Hypothalamus (tissue), 51 donors: Measurements from ENCODE around the gene GZMA.
"Not testable (repeated sequence)": the region's sequence is repeated elsewhere in the genome, so short reads cannot be mapped to it uniquely, and the experiment has no call there.

ENCODE experiments used
- DNase-seq, 51 donors: peaks; one replicate each; lab custom pipeline; 2025; lab: John Stamatoyannopoulos, UW

The GZMA gene

GRCh38 chr5:55102348-55102747 is at the start of gene GZMA:
Gene GZMA (plus strand): TSS chr5:55102646. CDS start chr5:55102683, 37 bp downstream.
- no peak for DNase-seq

GRCh38 chr5:55055183-55055582 is 47.3 kb upstream of the GZMA start:
- no peak for DNase-seq

GRCh38 chr5:55062039-55062779 is 40.2 kb upstream of the GZMA start:
- no peak for DNase-seq

GRCh38 chr5:55063220-55063863 is 39.1 kb upstream of the GZMA start:
- DNase-seq = no peak

- DNase-seq = no peak
Measured at GRCh38 chr5:55063899-55064298, 38.5 kb upstream of the GZMA start.

GRCh38 chr5:55064523-55064922 is 37.9 kb upstream of the GZMA start:
- DNase-seq = no peak

- DNase-seq = no peak
Measured at GRCh38 chr5:55066277-55066676, 36.2 kb upstream of the GZMA start.

GRCh38 chr5:55070968-55071367 is 31.5 kb upstream of the GZMA start:
- DNase-seq = no peak

- DNase-seq = no peak
Measured at GRCh38 chr5:55071413-55071812, 31.0 kb upstream of the GZMA start.

- no peak for DNase-seq
Measured at GRCh38 chr5:55072666-55073065, 29.8 kb upstream of the GZMA start.

- DNase-seq = no peak
Measured at GRCh38 chr5:55073211-55073610, 29.2 kb upstream of the GZMA start.

GRCh38 chr5:55081541-55081940 is 20.9 kb upstream of the GZMA start:
- no peak for DNase-seq

GRCh38 chr5:55089301-55089700 is 13.1 kb upstream of the GZMA start:
- not testable (repeated sequence) for DNase-seq

- DNase-seq = not testable (repeated sequence)
Measured at GRCh38 chr5:55091011-55091410, 11.4 kb upstream of the GZMA start.

GRCh38 chr5:55096182-55096581 is 6.3 kb upstream of the GZMA start:
- DNase-seq = no peak

GRCh38 chr5:55096861-55097260 is 5.6 kb upstream of the GZMA start:
- no peak for DNase-seq

GRCh38 chr5:55101148-55101547 is 1.3 kb upstream of the GZMA start:
- DNase-seq = not testable (repeated sequence)

GRCh38 chr5:55101556-55102276 is 730 bp upstream of the GZMA start:
- DNase-seq = no peak

- DNase-seq = no peak
Measured at GRCh38 chr5:55104036-55104772, 1.8 kb downstream of the GZMA start.

- DNase-seq = no peak
Measured at GRCh38 chr5:55104946-55105701, 2.7 kb downstream of the GZMA start.
